SK-N-MC (cell line): Measurements from ENCODE around the gene TAF1A.

Source experiments
- EZH2 ChIP-seq: fragments of 200-600 bp; sonication (generic); IDR thresholded peaks from one replicate; pipeline ENCODE4 v1.6.1; 2017; ENCODE audit warnings: antibody characterized with exemption
- FOXP2 ChIP-seq: optimal IDR thresholded peaks from 2 replicates; pipeline ENCODE3; 2011; ENCODE audit warnings: mild to moderate bottlenecking, moderate library complexity; ENCODE audit not compliant: insufficient read depth; ENCODE audit errors: extremely low read length, control extremely low read depth
- POLR2AphosphoS5 ChIP-seq: IDR thresholded peaks from 2 replicates; pipeline ENCODE4 v1.6.1; 2012; ENCODE audit warnings: mild to moderate bottlenecking, low read depth, low read length, borderline replicate concordance

GRCh38 chr1:222543817-222544216 lies 45.9 kb downstream of the TAF1A start:
- no peak for TF ChIP-seq POLR2AphosphoS5
- no peak for TF ChIP-seq EZH2
- no peak for TF ChIP-seq FOXP2
